Stimulated activated CD4-positive, alpha-beta T cell treated with anti-CD3 and anti-CD28 coated beads, TNF-alpha, amount 100 ng/mL, for 4 hours (primary cell): ENCODE data around the gene ADARB1.
A peak's percentile ranks its signal among the peaks of the same experiment; 100 is the strongest.

Experiments
- DNase-seq, 3 experiments: peaks; one replicate each; pipeline ENCODE4 v3.0.0-alpha.2; 2020; ENCODE audit warnings: low read depth in 3 of 3

ADARB1 gene

DNA sequence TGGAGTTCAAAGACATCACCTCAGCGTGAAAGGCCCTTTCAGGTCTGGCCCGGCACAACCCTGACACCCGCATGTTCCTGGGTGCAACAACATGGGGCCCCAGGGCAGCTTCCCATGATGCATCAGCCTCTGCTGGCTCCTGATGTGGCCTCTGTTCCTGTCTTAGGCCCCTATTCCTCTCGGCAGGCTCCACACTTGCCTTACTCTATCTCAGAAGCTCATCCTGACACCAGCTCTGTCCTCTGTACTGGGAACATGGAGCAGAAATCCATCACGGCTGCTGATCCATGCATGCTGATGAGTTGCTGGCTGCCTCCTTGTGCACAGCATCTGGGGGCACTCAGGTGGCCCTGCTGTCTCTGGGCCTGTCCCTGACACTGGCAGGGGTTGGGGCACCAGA, 74.6 kb downstream of the ADARB1 start:
- DNase-seq, result no peak

- DNase-seq, result no peak
Measured at GRCh38 chr21:45150638-45151131, 76.3 kb downstream of the ADARB1 start.

DNA sequence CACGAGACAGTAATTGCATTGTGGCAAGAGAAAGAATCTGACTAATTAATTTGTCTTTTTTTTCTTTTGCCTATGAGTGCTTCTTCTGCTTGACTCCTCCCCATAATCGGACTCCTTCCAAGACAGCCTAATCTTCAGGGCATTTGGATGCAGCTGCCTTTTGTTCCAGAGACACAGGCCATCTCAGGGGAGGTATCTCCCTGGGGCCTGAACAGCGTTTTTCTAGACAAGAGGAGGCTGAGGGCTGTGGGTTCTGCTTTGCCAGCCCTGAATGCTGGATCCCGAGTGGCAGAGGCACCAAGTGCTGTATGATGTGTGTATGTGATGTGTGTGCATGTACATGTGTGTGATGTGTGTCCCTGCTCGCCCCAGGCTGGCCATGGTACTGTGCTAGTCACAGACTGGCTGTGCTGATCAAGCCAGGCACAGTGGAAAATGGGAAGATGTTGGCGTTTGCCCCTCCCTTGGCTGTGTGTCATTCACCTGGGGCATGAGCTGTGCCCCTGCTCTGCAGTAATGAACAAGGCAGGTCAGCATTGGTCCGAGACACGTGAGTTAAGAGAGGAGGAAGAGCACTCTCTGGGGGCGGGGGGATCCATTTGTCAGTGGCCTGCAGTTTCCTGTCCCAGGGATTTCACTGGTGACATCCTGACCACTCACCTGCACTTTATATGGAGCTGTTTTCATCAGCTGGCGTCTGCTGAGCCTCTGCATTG, 77.2 kb downstream of the ADARB1 start:
- no peak for DNase-seq

DNA sequence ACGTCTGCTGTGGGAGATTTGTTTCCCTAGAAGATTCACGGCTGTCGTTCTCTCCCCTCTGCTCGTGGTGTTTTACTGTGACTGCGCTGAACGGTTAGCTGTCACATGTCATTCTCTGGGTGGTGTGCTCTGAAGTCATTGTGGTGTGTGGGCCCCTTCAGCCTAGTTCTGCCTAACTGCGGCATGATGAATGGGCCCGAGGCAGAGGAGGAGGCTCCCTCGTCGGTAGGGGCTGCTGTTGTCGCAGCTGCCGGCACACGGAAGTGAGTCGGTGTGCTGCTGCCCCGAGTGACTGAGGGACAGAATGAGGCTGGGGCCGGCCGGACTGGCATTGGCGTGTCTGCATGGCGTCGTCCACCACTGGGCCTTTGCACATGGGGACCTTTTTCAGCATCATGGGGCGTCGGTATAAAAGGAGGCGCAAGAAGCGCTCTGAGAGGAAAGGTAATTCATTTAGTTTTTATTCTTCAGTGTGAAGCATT, 77.9 kb downstream of the ADARB1 start:
- peak; percentile 23 to 46 (median 34) for DNase-seq

DNA sequence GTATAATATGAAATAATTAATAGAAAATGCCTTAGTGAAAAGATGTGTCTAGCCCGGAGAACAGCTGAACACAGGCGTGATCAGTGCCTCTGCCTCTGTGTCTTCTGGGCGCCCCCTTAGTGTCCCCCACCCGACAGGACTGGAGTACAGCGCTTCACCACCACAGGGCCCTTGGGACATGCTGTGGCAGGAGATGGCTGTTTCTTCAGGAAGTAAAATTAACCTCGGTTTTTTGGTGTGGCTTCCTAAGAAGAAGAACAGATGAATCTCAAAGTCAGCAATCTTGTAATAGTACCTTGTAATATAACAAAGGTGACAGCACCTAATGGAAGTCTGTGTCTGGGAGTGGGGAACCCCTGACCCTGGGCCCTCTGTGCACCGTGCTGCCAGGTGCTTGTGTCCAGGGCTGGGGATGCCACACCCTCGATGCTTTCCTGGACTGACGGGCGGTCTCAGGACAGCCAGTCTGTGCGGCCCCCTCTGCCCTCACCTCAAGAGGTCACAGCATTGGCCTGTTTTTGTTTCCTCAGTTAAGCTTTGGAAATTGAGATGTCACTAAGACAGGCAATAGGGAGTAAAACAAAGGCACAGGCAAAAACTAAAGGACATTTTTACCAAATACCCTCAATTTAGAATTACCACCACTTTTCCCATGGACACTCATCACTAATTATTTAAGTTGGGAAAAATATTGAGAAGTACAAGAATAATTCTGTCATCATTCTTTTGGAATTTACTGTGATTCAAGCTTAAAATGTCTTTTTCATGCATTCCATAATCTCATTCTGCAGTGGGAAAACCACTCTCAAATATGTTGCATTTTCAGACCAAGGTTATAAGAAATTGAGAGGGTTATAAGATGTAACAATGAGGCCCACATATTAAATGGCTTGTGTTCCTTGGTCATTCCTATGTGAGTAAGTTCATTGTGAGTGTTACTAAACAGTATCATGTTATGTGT, 79.3 kb downstream of the ADARB1 start:
- no peak for DNase-seq

DNA sequence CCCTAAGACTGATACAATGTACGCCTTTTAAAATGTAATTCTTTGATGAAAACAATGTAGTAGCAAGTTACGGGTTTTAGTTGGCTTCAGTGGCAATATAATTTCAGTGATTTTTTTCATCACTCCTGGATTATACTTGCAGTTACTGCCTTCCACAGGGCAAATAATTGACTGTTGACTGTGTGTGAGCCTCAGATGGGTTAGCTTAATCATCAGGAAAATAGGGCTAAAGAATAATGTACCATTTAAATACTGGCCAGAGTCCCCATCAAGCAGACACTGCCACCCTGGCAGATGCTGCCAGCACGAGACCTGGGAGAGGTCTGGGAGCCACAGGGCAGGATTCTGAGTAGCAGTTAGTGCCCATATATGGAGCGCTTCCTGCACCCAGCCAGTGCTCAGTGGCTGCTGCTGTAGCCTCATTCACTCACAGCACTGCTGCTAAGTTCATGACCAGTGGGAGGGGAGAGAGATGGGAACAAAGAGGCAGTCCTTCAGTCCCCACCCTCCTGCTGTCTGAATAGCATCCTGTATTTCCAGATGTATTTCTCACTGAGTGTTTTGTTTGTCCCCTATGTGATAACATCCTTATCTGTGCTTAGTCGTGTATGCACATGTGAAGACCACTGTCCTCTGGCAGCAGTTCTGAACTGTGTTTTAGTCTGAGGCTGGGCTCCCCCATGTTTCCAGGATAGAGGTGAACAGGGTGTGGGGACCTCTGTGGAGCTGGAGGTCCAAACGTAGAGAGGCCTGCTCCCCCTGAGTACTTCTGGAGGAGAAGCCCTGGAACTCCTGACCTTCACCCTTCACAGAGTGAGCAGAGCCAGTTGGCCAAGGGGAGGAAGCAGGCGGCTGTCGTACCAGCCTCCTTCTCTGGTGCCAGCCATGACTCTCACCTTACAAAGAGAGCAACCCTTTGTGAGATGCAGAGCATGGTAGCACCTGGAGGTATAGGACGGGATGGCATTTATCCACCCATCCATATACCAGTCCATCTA, 80.4 kb downstream of the ADARB1 start:
- DNase-seq, result no peak

GRCh38 chr21:45155910-45156309, 81.5 kb downstream of the ADARB1 start:
- DNase-seq, result no peak

- DNase-seq, result no peak
Measured at GRCh38 chr21:45156459-45156858, 82.1 kb downstream of the ADARB1 start.

GRCh38 chr21:45157932-45158331, 83.6 kb downstream of the ADARB1 start:
- DNase-seq, result no peak

DNA sequence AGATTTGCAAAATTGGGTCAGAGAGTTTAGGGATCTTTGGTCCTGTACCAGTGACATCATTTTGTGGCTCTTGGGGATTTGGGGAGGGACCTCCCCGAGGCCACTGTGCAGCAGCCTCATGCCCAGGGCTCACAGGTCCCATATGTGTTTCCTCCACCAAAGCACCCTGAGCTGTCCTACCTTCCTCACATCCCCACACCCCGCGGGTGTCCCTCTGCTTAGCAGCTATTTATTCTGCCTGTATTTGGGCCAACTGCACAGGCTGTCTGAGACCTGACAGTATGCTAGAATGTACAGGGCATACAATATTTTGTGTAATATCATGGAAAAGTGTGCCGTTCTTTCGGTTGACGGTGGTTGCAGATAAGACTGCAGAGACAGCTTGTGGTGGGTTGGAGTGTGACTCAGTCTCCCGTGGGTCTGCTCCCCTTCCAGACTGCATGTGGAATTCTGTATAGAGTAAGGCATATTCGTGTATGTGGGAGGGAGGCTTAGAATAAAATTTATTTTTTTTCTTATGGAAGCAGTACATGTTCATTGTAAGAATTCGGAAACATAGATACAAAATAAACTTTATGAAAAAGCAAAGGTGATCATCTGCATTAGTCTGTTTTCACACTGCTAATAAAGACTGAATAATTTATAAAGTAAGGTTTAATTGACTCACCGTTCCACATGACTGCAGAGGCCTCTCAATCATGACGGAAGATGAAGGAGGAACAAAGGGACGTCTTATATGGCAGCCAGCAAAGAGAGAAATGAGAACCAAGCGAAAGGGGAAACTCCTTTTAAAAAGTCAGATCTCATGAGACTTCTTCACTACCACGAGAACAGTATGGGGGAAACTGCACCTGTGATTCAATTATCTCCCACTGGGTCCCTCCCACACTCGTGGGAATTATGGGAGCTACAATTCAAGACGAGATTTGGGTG, 84.4 kb downstream of the ADARB1 start:
- DNase-seq, result no peak

GRCh38 chr21:45160198-45160597, 85.8 kb downstream of the ADARB1 start:
- DNase-seq, result no peak

DNA sequence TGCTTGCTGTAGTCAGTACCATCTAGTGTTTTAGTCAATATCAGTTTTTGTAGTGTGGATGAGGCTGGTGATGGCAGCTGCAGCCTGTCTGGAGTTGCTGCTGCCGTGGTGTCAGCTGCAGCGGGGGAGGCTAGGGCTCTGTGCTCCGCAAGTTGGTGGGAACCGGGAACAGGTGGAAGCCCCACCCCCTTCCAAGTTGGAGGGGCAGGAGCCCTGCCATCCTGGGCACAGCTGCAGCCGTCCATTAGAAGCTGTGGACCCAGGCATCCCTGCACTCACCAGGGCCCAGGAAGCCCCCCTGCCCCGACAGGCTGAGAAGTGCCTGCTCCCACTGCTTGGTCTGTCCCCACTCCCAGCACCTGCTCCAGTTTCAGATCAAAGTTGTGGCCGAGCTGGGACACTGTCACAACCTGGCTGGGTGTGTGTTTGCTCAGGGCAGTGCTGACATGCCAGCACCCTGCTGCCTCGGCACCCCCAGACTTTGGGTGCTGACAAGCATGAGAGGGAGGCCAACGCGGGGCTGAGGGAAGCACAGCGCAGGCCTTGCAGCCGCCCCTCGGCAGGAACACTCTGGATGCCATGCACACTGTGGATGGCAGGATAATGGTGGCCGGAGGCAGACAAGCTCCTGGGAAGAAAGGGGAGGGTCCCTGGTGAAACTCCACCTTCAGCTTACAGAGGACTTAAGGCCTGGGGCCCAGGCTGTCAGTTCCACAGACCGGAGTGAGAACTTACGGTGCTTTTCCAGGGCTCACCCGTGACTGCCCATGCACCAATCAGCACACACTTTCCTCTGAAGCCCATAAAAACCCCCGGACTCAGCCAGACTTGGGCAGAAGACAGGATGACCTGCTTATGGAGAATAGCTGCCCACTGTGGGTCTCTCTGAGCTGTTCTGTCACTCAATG, 86.9 kb downstream of the ADARB1 start:
- no peak for DNase-seq

DNA sequence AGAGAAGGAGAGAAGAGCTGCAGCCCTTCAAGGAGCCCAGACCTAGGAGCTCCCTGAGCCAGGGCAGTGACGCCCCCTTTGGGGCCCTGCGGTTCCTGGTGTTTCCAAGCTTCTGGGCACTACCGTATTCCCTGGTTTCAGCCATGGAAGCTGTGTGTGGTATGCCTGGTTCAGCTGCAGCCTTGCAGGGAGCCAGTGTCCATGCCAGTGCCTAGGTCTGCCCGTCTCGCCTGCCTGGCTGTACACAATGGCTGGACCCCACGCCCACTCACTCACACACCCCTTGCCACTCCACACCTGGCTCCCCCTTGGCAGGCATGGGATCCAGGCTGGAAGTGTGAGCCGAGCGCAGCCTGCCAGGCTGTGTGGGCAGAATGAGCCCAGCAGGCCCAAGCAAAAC, 87.7 kb downstream of the ADARB1 start:
- DNase-seq, result no peak

- no peak for DNase-seq
Measured at GRCh38 chr21:45162809-45163208, 88.4 kb downstream of the ADARB1 start.

- no peak for DNase-seq
Measured at GRCh38 chr21:45163413-45164123, 89.2 kb downstream of the ADARB1 start.

- no peak for DNase-seq
Measured at GRCh38 chr21:45164124-45164511, 89.7 kb downstream of the ADARB1 start.

- DNase-seq, result no peak
Measured at GRCh38 chr21:45164838-45165237, 90.5 kb downstream of the ADARB1 start.

- DNase-seq, result no peak
Measured at GRCh38 chr21:45166931-45167330, 92.6 kb downstream of the ADARB1 start.

DNA sequence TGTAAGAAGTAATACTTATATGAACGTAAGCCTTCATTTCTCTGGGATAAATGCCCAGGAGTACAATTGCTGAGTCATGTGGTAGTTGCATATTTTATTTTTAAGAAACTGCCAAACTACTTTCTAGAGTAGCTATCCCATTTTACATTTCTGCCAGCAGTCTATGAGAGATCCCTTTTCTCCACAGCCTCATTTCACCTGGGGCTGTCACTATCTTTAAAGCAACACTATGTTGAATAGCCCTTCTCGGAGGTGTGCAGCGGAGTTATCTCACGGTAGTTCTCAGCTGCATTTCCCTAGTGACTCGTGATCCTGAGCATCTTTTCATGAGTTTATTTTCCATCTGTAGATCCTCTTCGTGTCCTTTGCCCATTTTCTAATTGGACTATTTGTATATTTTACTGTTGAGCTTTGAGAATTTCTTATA, 93.4 kb downstream of the ADARB1 start:
- DNase-seq, result no peak
